SK-N-MC (cell line): ENCODE measurements around the gene CLEC4G.

Experiments used
- DNase-seq: peaks from one replicate; pipeline ENCODE4 v3.0.0-alpha.2; 2011; ENCODE audit warnings: low read depth, low spot score
- H3K27ac ChIP-seq: fragments of 200-600 bp; sonication (generic); 2 replicates; pipeline ENCODE4 v1.5.1; 2016; ENCODE audit warnings: mixed run types
- H3K36me3 ChIP-seq: fragments of 200-600 bp; sonication (generic); 2 replicates; pipeline ENCODE4 v1.6.1; 2017; ENCODE audit warnings: antibody characterized with exemption, low read length, mixed read lengths; ENCODE audit not compliant: insufficient read depth
- H3K4me3 ChIP-seq: fragments of 200-600 bp; sonication (generic); 2 replicates; pipeline ENCODE4 v1.5.1; 2016
- H3K9ac ChIP-seq: fragments of 200-600 bp; sonication (generic); 2 replicates; pipeline ENCODE4 v1.8.0; 2017; ENCODE audit warnings: mixed run types, mixed read lengths; ENCODE audit not compliant: insufficient read length
- H3K9me3 ChIP-seq: fragments of 200-600 bp; sonication (generic); 2 replicates; pipeline ENCODE4 v1.6.1; 2017; ENCODE audit warnings: low read depth, mild to moderate bottlenecking, antibody characterized with exemption, low read length, moderate library complexity, mixed read lengths
- EZH2 ChIP-seq: fragments of 200-600 bp; sonication (generic); IDR thresholded peaks from one replicate; pipeline ENCODE4 v1.6.1; 2017; ENCODE audit warnings: antibody characterized with exemption
- FOXP2 ChIP-seq: optimal IDR thresholded peaks from 2 replicates; pipeline ENCODE3; 2011; ENCODE audit warnings: mild to moderate bottlenecking, moderate library complexity; ENCODE audit not compliant: insufficient read depth; ENCODE audit errors: extremely low read length, control extremely low read depth
- POLR2AphosphoS5 ChIP-seq: IDR thresholded peaks from 2 replicates; pipeline ENCODE4 v1.6.1; 2012; ENCODE audit warnings: mild to moderate bottlenecking, low read depth, low read length, borderline replicate concordance

Gene CLEC4G

DNA sequence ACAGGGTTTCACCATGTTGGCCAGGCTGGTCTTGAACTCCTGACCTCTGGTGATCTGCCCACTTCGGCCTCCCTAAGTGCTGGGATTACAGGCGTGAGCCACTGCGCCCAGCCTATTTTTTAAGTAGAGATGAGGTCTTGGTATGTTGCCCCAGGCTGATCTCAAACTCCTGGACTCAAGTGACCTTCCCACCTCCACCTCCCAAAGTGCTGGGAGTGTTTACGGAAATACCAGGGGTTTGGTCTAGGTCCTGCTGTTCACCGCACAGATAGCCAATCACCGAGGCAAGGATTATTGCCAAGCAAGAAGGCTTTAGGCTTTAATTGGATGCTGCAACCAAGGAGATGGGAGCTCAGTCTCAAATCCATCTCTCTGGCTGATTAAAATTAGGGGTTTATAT, 11.6 kb downstream of the CLEC4G start:
- no peaks in the 10 kb centered on the region for H3K9me3 ChIP-seq
- no peak overlapping the region for H3K4me3 ChIP-seq
- no peak overlapping the region for H3K27ac ChIP-seq
- TF ChIP-seq EZH2 (no peak), FOXP2 (no peak), POLR2AphosphoS5 (no peak)
- no peaks in the 10 kb centered on the region for H3K36me3 ChIP-seq
- H3K9ac ChIP-seq, result no peak overlapping the region
- DNase-seq, result no peak

- no peak for TF ChIP-seq POLR2AphosphoS5
- TF ChIP-seq EZH2, result no peak
- no peak for TF ChIP-seq FOXP2
Observed at GRCh38 chr19:7718668-7719067, 13.2 kb downstream of the CLEC4G start.

GRCh38 chr19:7716762-7717161, 15.1 kb downstream of the CLEC4G start:
- H3K4me3 ChIP-seq, result no peak overlapping the region
- no peak overlapping the region for H3K27ac ChIP-seq
- no peaks in the 10 kb centered on the region for H3K36me3 ChIP-seq
- H3K9ac ChIP-seq, result no peak overlapping the region
- H3K9me3 ChIP-seq, result no peaks in the 10 kb centered on the region
- TF ChIP-seq POLR2AphosphoS5, result no peak
- TF ChIP-seq FOXP2, result no peak
- TF ChIP-seq EZH2, result no peak
- DNase-seq, result no peak

More at GRCh38 chr19:7718668-7719067, 13.2 kb downstream of the CLEC4G start:
- H3K4me3 ChIP-seq, result no peak overlapping the region
- no peaks in the 10 kb centered on the region for H3K36me3 ChIP-seq
- DNase-seq, result no peak
- H3K27ac ChIP-seq, result no peak overlapping the region
- H3K9me3 ChIP-seq, result no peaks in the 10 kb centered on the region
- no peak overlapping the region for H3K9ac ChIP-seq

- no peak overlapping the region for H3K4me3 ChIP-seq
- TF ChIP-seq POLR2AphosphoS5, result no peak
- TF ChIP-seq EZH2, result no peak
- no peak for TF ChIP-seq FOXP2
- H3K9me3 ChIP-seq, result no peaks in the 10 kb centered on the region
- DNase-seq, result no peak
- no peak overlapping the region for H3K9ac ChIP-seq
- H3K27ac ChIP-seq, result no peak overlapping the region
- no peaks in the 10 kb centered on the region for H3K36me3 ChIP-seq
Observed at GRCh38 chr19:7715671-7716070, 16.2 kb downstream of the CLEC4G start.

- no peak for TF ChIP-seq POLR2AphosphoS5
- no peak for DNase-seq
- no peaks in the 10 kb centered on the region for H3K9me3 ChIP-seq
- no peak overlapping the region for H3K27ac ChIP-seq
- H3K36me3 ChIP-seq, result no peaks in the 10 kb centered on the region
- H3K9ac ChIP-seq, result no peak overlapping the region
- no peak overlapping the region for H3K4me3 ChIP-seq
Observed at GRCh38 chr19:7710616-7711015, 21.3 kb downstream of the CLEC4G start.

GRCh38 chr19:7709932-7710460, 21.9 kb downstream of the CLEC4G start:
- TF ChIP-seq FOXP2 (no peak), EZH2 (no peak), POLR2AphosphoS5 (no peak)
- Histone ChIP-seq H3K9me3 (no peaks in the 10 kb centered on the region), H3K36me3 (no peaks in the 10 kb centered on the region), H3K27ac (no peak overlapping the region), H3K9ac (no peak overlapping the region), H3K4me3 (no peak overlapping the region)
- no peak for DNase-seq

GRCh38 chr19:7706955-7707456, 24.9 kb downstream of the CLEC4G start:
- no peaks in the 10 kb centered on the region for H3K9me3 ChIP-seq
- H3K36me3 ChIP-seq, result no peaks in the 10 kb centered on the region
- H3K4me3 ChIP-seq, result no peak overlapping the region
- no peak for DNase-seq
- no peak overlapping the region for H3K27ac ChIP-seq
- TF ChIP-seq FOXP2 (no peak), EZH2 (no peak), POLR2AphosphoS5 (no peak)
- H3K9ac ChIP-seq, result no peak overlapping the region

DNA sequence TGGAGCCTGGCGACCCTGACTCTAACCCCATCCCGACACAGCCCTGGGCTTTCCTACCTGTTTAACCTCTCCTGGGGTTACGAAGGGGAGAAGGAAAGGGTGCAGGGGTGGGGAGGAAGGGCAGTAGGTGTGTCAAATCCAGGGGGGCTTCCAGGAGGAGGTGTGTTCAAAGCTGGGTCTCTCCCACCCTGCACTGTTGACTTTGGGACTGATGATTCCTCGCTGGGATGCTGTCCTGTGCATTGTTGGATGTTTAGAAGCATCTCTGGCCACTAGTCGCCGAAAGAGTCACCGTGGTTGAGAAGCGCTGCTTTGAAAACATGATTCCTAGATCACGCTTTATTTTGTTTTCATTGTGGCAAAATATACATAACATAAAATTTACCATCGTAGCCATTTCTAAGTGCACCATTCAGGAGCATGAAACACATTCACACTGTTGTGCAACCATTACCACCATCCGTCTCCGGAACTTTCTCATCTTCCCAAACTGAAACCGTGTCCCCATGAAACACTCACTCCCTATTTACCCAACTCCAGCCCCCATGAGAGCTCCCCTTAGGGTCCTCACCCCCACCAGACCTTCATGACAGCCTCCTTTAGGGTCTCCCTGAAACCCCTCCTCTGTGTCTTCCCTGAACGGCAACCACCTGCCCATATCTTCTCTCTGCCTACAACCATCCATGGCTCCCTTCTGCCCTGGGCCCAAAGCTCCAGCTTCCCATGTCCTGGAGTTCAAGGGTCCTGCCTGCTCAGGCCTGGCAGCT, 25.5 kb downstream of the CLEC4G start:
- Histone ChIP-seq H3K27ac (no peak overlapping the region), H3K9me3 (no peaks in the 10 kb centered on the region), H3K36me3 (no peaks in the 10 kb centered on the region), H3K9ac (no peak overlapping the region), H3K4me3 (no peak overlapping the region)
- no peak for DNase-seq
- TF ChIP-seq POLR2AphosphoS5 (no peak), FOXP2 (no peak), EZH2 (no peak)
